SK-N-SH (cell line): Measurements from ENCODE around the gene NME3. TPM values are rescaled to one million over a fixed set of nuclear protein-coding genes. Genes with fewer than 3 reads are reported as not detected.

Experiments
- CTCF ChIA-PET: fragments of 300-600, 350-600 bp; formaldehyde crosslinking; extraction: SDS; loops from one replicate; lab custom pipeline; 2021; lab: Yijun Ruan, JAX
- POLR2A ChIA-PET: fragments of 350-600 bp; sonication (Branson Sonifier 250); formaldehyde crosslinking; extraction: SDS; loops from one replicate; lab custom pipeline; 2020; ENCODE audit warnings: antibody characterized with exemption, inconsistent platforms; lab: Yijun Ruan, JAX
- DNase-seq: peaks from one replicate; pipeline ENCODE4 v3.0.0; 2012
- H2AFZ ChIP-seq: fragments of 200-600 bp; sonication (generic); 2 replicates; pipeline ENCODE4 v1.8.1; 2016; ENCODE audit warnings: antibody characterized with exemption, mild to moderate bottlenecking, low read depth
- H3F3A ChIP-seq: fragments of 200-600 bp; sonication (generic); replicated peaks from 2 replicates; pipeline ENCODE3; 2016; ENCODE audit warnings: antibody characterized with exemption, mild to moderate bottlenecking; ENCODE audit not compliant: insufficient read depth
- H3K27ac ChIP-seq, 2 experiments: fragments of 200-500 bp in 1 of 2; fragments of 200-600 bp in 1 of 2; sonication (Bioruptor generic) in 1 of 2; sonication (generic), shearing (Covaris generic) in 1 of 2; 2 replicates each; pipeline versions ENCODE4 v1.5.1 to v1.6.1; 2014 to 2016; ENCODE audit warnings: low read depth in 2 of 2, inconsistent platforms in 1 of 2, low read length in 1 of 2, mild to moderate bottlenecking in 1 of 2, mixed read lengths in 1 of 2
- H3K27me3 ChIP-seq: fragments of 200-600 bp; sonication (generic), shearing (Covaris generic); 2 replicates; pipeline ENCODE4 v1.6.1; 2016; ENCODE audit warnings: mixed run types; ENCODE audit not compliant: insufficient read depth
- H3K36me3 ChIP-seq, 2 experiments: fragments of 200-500 bp in 1 of 2; fragments of 200-600 bp in 1 of 2; sonication (Bioruptor generic) in 1 of 2; sonication (generic) in 1 of 2; replicated peaks in 1 of 2; 2 replicates each; pipeline versions ENCODE3 to v1.5.1; 2014 to 2016; ENCODE audit warnings: low read length in 1 of 2, mild to moderate bottlenecking in 1 of 2; ENCODE audit not compliant: insufficient read depth in 2 of 2, control insufficient read depth in 1 of 2
- H3K4me1 ChIP-seq, 2 experiments: fragments of 200-500 bp in 1 of 2; fragments of 200-600 bp in 1 of 2; sonication (Bioruptor generic) in 1 of 2; sonication (generic), shearing (Covaris generic) in 1 of 2; 2 replicates each; pipeline versions ENCODE4 v1.5.1 to v1.6.1; 2014 to 2016; ENCODE audit warnings: low read depth in 1 of 2, low read length in 1 of 2, mixed run types in 1 of 2; ENCODE audit not compliant: insufficient read depth in 2 of 2, control insufficient read depth in 1 of 2
- H3K4me2 ChIP-seq: fragments of 200-600 bp; sonication (generic), shearing (Covaris generic); 2 replicates; pipeline ENCODE4 v1.6.1; 2017; ENCODE audit warnings: mixed run types
- H3K4me3 ChIP-seq, 2 experiments: fragments of 200-500 bp in 1 of 2; fragments of 200-600 bp in 1 of 2; sonication (Bioruptor generic) in 1 of 2; sonication (generic), shearing (Covaris generic) in 1 of 2; 2 replicates each; pipeline versions ENCODE4 v1.5.1 to v1.8.1; 2014 to 2016; ENCODE audit warnings: low read depth in 2 of 2, inconsistent platforms in 1 of 2, low read length in 1 of 2, mild to moderate bottlenecking in 1 of 2, mixed read lengths in 1 of 2, moderate library complexity in 1 of 2
- H3K79me2 ChIP-seq: fragments of 200-600 bp; sonication (generic); 2 replicates; pipeline ENCODE4 v1.8.1; 2017; ENCODE audit warnings: mild to moderate bottlenecking; ENCODE audit not compliant: insufficient read depth
- H3K9ac ChIP-seq: fragments of 200-600 bp; sonication (generic); 2 replicates; pipeline ENCODE4 v1.6.1; 2017; ENCODE audit warnings: mixed run types
- H3K9me2 ChIP-seq: fragments of 200-600 bp; sonication (generic); 2 replicates; pipeline ENCODE4 v1.6.1; 2017; ENCODE audit warnings: mixed run types
- H3K9me3 ChIP-seq: fragments of 200-600 bp; sonication (generic); 2 replicates; pipeline ENCODE4 v1.6.1; 2017; ENCODE audit warnings: mixed run types, mild to moderate bottlenecking, moderate library complexity
- H4K20me1 ChIP-seq: fragments of 200-600 bp; sonication (generic); 2 replicates; pipeline ENCODE4 v1.6.1; 2017; ENCODE audit warnings: mild to moderate bottlenecking, mixed run types; ENCODE audit not compliant: insufficient read depth
- EP300 ChIP-seq, 2 experiments: IDR thresholded peaks; 2 replicates each; pipeline versions ENCODE4 v1.4.0 to v1.6.1; 2012; ENCODE audit warnings: borderline replicate concordance in 1 of 2, low read depth in 1 of 2, low read length in 1 of 2
- EZH2phosphoT487 ChIP-seq: fragments of 200-600 bp; sonication (generic); IDR thresholded peaks from 2 replicates; pipeline ENCODE4 v1.6.1; 2017; ENCODE audit warnings: low read depth, mixed run types, mild to moderate bottlenecking, antibody characterized with exemption, moderate library complexity, borderline replicate concordance
- FOSL2 ChIP-seq: IDR thresholded peaks from 2 replicates; pipeline ENCODE4 v1.4.0; 2012; ENCODE audit warnings: low read depth, mild to moderate bottlenecking, moderate library complexity, borderline replicate concordance
- FOXM1 ChIP-seq: IDR thresholded peaks from 2 replicates; pipeline ENCODE4 v1.4.0; 2012; ENCODE audit warnings: low read depth, mild to moderate bottlenecking
- GABPA ChIP-seq: IDR thresholded peaks from 2 replicates; pipeline ENCODE4 v1.4.0; 2012; ENCODE audit warnings: low read depth, mild to moderate bottlenecking
- MEF2A ChIP-seq: IDR thresholded peaks from 2 replicates; pipeline ENCODE4 v1.4.0; 2012; ENCODE audit warnings: low read depth, borderline replicate concordance
- MXI1 ChIP-seq: IDR thresholded peaks from 2 replicates; pipeline ENCODE4 v1.6.1; 2012; ENCODE audit warnings: mild to moderate bottlenecking, low read depth, low read length, improper control_type of control experiment
- NFIC ChIP-seq: IDR thresholded peaks from 2 replicates; pipeline ENCODE4 v1.4.0; 2012; ENCODE audit warnings: borderline replicate concordance
- POLR2AphosphoS5 ChIP-seq: IDR thresholded peaks from 2 replicates; pipeline ENCODE4 v1.6.1; 2012; ENCODE audit warnings: low read depth, low read length
- RAD21 ChIP-seq: IDR thresholded peaks from 2 replicates; pipeline ENCODE4 v1.6.1; 2012; ENCODE audit warnings: mild to moderate bottlenecking, low read length
- RFX5 ChIP-seq: IDR thresholded peaks from 2 replicates; pipeline ENCODE4 v1.6.1; 2012; ENCODE audit warnings: mild to moderate bottlenecking, improper control_type of control experiment, low read length
- SIN3A ChIP-seq: IDR thresholded peaks from 2 replicates; pipeline ENCODE4 v1.6.1; 2012; ENCODE audit warnings: low read depth, mild to moderate bottlenecking, low read length, moderate library complexity, borderline replicate concordance
- SMC3 ChIP-seq: IDR thresholded peaks from 2 replicates; pipeline ENCODE4 v1.6.1; 2012; ENCODE audit warnings: low read depth, low read length, improper control_type of control experiment
- TEAD4 ChIP-seq: IDR thresholded peaks from 2 replicates; pipeline ENCODE4 v1.4.0; 2012; ENCODE audit warnings: mild to moderate bottlenecking, borderline replicate concordance; ENCODE audit not compliant: insufficient read depth
- WGBS: methylation state at CpG from one replicate; pipeline ENCODE4 v1.1.6; 2017; ENCODE audit warnings: low lambda C conversion rate; 5-methylcytosine and 5-hydroxymethylcytosine counted together
- polyA plus RNA-seq, 3 experiments: library from polyadenylated mRNA; depleted of rRNA; stranded (reverse); fragments of >200 nt; gene quantifications; 2 replicates each; pipeline ENCODE4 v1.2.3, GENCODE V29; 2012
- TF ChIP-seq, protein P1 (sequence below): IDR thresholded peaks from 2 replicates; pipeline ENCODE4; 2012
- TF ChIP-seq, protein P2 (sequence below): fragments of 150-350 bp; IDR thresholded peaks from 2 replicates; pipeline ENCODE4 v1.6.1; 2017; ENCODE audit warnings: antibody characterized with exemption, low read length, low read depth, borderline replicate concordance
- TF ChIP-seq, protein P3 (sequence below): IDR thresholded peaks from 2 replicates; pipeline ENCODE4 v1.4.0; 2012; ENCODE audit warnings: low read depth, borderline replicate concordance
- TF ChIP-seq, protein P4 (sequence below): fragments of 200-600 bp; sonication (generic); IDR thresholded peaks from 2 replicates; pipeline ENCODE4 v1.6.1; 2017; ENCODE audit warnings: antibody characterized with exemption, mild to moderate bottlenecking, moderate library complexity
- TF ChIP-seq, protein P5 (sequence below): IDR thresholded peaks from 2 replicates; pipeline ENCODE4 v1.4.0; 2012; ENCODE audit warnings: low read depth

NME3 gene
- polyA plus RNA-seq, 1 of the 3 experiments (the other 2 are of a cell fraction), result 77.2 TPM

DNA sequence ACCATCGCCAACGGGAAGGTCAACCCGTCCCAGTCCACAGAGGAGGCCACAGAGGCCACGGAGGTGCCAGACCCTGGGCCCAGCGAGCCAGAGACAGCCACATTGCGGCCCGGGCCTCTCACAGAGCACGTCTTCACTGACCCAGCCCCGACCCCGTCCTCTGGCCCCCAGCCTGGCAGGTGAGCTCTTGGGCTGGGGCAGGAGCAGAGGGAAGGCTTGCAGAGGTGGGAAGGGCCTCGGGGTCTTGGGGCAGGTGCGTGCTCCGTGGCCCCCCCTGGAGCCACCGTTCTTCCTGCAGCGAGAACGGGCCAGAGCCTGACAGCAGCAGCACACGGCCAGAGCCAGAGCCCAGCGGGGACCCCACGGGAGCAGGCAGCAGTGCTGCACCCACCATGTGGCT lies 5.1 kb downstream of the NME3 start:
- CTCF ChIA-PET, result interaction anchor here (1.3 to 1.8 kb wide), 2 partner anchors 43 to 60 kb away, joined by 4 to 8 read pairs; partner anchors contain the start of gene MAPK8IP3
- 0 out of 2 replicates have a peak, but pooled peaks cover 5% of the 10 kb centered on the region for H4K20me1 ChIP-seq
- no peaks in the 10 kb centered on the region for H3K27me3 ChIP-seq
- H3F3A ChIP-seq, result peaks cover 5% of the 10 kb centered on the region
- H3K9me2 ChIP-seq, result no peaks in the 10 kb centered on the region
- H2AFZ ChIP-seq, result no peak overlapping the region
- peaks cover 6 to 73% of the 10 kb centered on the region in 2 experiments for H3K36me3 ChIP-seq
- H3K9me3 ChIP-seq, result no peaks in the 10 kb centered on the region
- H3K4me1 ChIP-seq, result peaks cover 0 to 12% of the 10 kb centered on the region in 2 experiments; a peak in 1 of 4 replicates
- no peak for DNase-seq
- no peak overlapping the region for H3K4me3 ChIP-seq
- H3K79me2 ChIP-seq, result no peaks in the 10 kb centered on the region
- H3K27ac ChIP-seq, result no peak overlapping the region
- no peak overlapping the region for H3K9ac ChIP-seq
- no CpG with 5 or more reads among the region's 19 CpGs for WGBS
- TF ChIP-seq FOSL2 (no peak), EZH2phosphoT487 (no peak), NFIC (no peak), EP300 (IDR thresholded peaks at IDR 0.05; ENCODE audit: borderline replicate concordance in 1 of 2, low read depth in 1 of 2, low read length in 1 of 2) (no peak), MEF2A (no peak), SMC3 (no peak), GABPA (no peak), MXI1 (no peak), TEAD4 (no peak), RFX5 (no peak), POLR2AphosphoS5 (no peak), SIN3A (no peak)
- TF ChIP-seq, protein P1, sequence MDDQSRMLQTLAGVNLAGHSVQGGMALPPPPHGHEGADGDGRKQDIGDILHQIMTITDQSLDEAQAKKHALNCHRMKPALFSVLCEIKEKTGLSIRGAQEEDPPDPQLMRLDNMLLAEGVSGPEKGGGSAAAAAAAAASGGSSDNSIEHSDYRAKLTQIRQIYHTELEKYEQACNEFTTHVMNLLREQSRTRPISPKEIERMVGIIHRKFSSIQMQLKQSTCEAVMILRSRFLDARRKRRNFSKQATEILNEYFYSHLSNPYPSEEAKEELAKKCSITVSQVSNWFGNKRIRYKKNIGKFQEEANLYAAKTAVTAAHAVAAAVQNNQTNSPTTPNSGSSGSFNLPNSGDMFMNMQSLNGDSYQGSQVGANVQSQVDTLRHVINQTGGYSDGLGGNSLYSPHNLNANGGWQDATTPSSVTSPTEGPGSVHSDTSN, result no peak
- TF ChIP-seq, protein P2, sequence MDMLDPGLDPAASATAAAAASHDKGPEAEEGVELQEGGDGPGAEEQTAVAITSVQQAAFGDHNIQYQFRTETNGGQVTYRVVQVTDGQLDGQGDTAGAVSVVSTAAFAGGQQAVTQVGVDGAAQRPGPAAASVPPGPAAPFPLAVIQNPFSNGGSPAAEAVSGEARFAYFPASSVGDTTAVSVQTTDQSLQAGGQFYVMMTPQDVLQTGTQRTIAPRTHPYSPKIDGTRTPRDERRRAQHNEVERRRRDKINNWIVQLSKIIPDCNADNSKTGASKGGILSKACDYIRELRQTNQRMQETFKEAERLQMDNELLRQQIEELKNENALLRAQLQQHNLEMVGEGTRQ, result no peak
- TF ChIP-seq, protein P3, sequence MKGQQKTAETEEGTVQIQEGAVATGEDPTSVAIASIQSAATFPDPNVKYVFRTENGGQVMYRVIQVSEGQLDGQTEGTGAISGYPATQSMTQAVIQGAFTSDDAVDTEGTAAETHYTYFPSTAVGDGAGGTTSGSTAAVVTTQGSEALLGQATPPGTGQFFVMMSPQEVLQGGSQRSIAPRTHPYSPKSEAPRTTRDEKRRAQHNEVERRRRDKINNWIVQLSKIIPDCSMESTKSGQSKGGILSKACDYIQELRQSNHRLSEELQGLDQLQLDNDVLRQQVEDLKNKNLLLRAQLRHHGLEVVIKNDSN, result no peak
- H3K4me2 ChIP-seq, result no peak overlapping the region
- POLR2A ChIA-PET, result no interaction called here

DNA sequence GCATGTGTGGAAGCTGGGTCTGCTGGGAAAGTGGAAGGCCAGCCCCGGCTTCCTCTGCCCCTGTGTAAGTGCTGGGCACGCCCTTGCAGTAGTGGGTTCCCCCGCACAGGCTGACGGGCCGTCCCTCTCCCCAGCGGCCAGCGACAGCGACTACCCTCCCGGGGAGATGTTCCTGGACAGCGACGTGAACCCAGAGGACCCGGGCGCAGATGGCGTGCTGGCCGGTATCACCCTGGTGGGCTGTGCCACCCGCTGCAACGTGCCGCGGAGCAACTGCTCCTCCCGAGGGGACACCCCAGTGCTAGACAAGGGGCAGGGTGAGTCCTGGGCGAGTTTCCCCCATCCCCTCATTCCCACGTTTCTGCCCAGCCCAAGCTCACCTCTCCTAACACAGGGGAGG lies 5.5 kb downstream of the NME3 start:
- Histone ChIP-seq H3K4me1 (peaks cover 0 to 12% of the 10 kb centered on the region in 2 experiments; a peak in 1 of 4 replicates), H3K9me2 (no peaks in the 10 kb centered on the region), H3K27me3 (no peaks in the 10 kb centered on the region), H3F3A (peaks cover 5% of the 10 kb centered on the region), H4K20me1 (0 out of 2 replicates have a peak, but pooled peaks cover 5% of the 10 kb centered on the region), H3K79me2 (no peaks in the 10 kb centered on the region), H2AFZ (no peak overlapping the region), H3K9me3 (no peaks in the 10 kb centered on the region), H3K4me2 (no peak overlapping the region), H3K4me3 (no peak overlapping the region), H3K9ac (no peak overlapping the region), H3K36me3 (peaks cover 6 to 75% of the 10 kb centered on the region in 2 experiments), H3K27ac (no peak overlapping the region)
- no peak for DNase-seq
- 55% methylated on average over 2 of the region's 22 CpGs for WGBS
- TF ChIP-seq, protein P4, sequence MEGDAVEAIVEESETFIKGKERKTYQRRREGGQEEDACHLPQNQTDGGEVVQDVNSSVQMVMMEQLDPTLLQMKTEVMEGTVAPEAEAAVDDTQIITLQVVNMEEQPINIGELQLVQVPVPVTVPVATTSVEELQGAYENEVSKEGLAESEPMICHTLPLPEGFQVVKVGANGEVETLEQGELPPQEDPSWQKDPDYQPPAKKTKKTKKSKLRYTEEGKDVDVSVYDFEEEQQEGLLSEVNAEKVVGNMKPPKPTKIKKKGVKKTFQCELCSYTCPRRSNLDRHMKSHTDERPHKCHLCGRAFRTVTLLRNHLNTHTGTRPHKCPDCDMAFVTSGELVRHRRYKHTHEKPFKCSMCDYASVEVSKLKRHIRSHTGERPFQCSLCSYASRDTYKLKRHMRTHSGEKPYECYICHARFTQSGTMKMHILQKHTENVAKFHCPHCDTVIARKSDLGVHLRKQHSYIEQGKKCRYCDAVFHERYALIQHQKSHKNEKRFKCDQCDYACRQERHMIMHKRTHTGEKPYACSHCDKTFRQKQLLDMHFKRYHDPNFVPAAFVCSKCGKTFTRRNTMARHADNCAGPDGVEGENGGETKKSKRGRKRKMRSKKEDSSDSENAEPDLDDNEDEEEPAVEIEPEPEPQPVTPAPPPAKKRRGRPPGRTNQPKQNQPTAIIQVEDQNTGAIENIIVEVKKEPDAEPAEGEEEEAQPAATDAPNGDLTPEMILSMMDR, result no peak
- TF ChIP-seq MEF2A (no peak), FOXM1 (no peak), TEAD4 (no peak), GABPA (no peak), RAD21 (no peak)
- TF ChIP-seq, protein P5, sequence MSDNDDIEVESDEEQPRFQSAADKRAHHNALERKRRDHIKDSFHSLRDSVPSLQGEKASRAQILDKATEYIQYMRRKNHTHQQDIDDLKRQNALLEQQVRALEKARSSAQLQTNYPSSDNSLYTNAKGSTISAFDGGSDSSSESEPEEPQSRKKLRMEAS, result no peak
- POLR2A ChIA-PET, result no interaction called here
- CTCF ChIA-PET, result interaction anchor here (1.3 to 1.8 kb wide), 4 partner anchors 11 to 163 kb away, joined by 3 to 8 read pairs (median 4); partner anchors contain the start of gene MAPK8IP3
